H9 (cell line): ENCODE results near the gene BIK. TPM values are rescaled to one million over a fixed set of nuclear protein-coding genes. Genes with fewer than 3 reads are reported as not detected.

Experiments used
- DNase-seq: peaks from one replicate; pipeline ENCODE4 v3.0.0-alpha.2; 2017
- H2AFZ ChIP-seq: one replicate; pipeline ENCODE4 v1.6.1; 2013; ENCODE audit warnings: mild to moderate bottlenecking, low read length, control low read depth, moderate library complexity
- H2AK5ac ChIP-seq: 2 replicates; pipeline ENCODE4 v1.6.1; 2013; ENCODE audit warnings: low read length, control low read depth, mixed read lengths; ENCODE audit not compliant: insufficient read length
- H2BK120ac ChIP-seq: one replicate; pipeline ENCODE4 v1.6.1; 2013; ENCODE audit warnings: low read depth, mild to moderate bottlenecking, low read length, control low read depth, inconsistent platforms; ENCODE audit not compliant: poor library complexity, severe bottlenecking
- H2BK12ac ChIP-seq: 2 replicates; pipeline ENCODE4 v1.6.1; 2013; ENCODE audit warnings: low read length, control low read depth, mixed read lengths, low read depth; ENCODE audit not compliant: insufficient read length
- H2BK15ac ChIP-seq: 2 replicates; pipeline ENCODE4 v1.6.1; 2013; ENCODE audit warnings: low read depth, low read length, control low read depth
- H2BK20ac ChIP-seq: one replicate; pipeline ENCODE4 v1.6.1; 2013; ENCODE audit warnings: low read depth, mild to moderate bottlenecking, low read length, control low read depth, inconsistent platforms; ENCODE audit not compliant: poor library complexity, severe bottlenecking
- H2BK5ac ChIP-seq: 2 replicates; pipeline ENCODE4 v1.6.1; 2013; ENCODE audit warnings: low read length, control low read depth, mixed read lengths; ENCODE audit not compliant: insufficient read length
- H3K14ac ChIP-seq: 2 replicates; pipeline ENCODE4 v1.6.1; 2013; ENCODE audit warnings: low read length, control low read depth; ENCODE audit not compliant: insufficient read depth
- H3K18ac ChIP-seq: 2 replicates; pipeline ENCODE4 v1.6.1; 2013; ENCODE audit warnings: low read depth, mild to moderate bottlenecking, mixed read lengths, low read length, control low read depth; ENCODE audit not compliant: insufficient read length
- H3K23ac ChIP-seq: 2 replicates; pipeline ENCODE4 v1.6.1; 2013; ENCODE audit warnings: low read length, control low read depth, mixed read lengths, low read depth; ENCODE audit not compliant: insufficient read length
- H3K23me2 ChIP-seq: 2 replicates; pipeline ENCODE4 v1.6.1; 2013; ENCODE audit warnings: low read depth, mild to moderate bottlenecking, mixed read lengths, low read length, control low read depth; ENCODE audit not compliant: insufficient read length, poor library complexity, severe bottlenecking
- H3K27ac ChIP-seq: 2 replicates; pipeline ENCODE4 v1.5.1; 2013; ENCODE audit warnings: low read length, control low read depth, mixed read lengths, low read depth; ENCODE audit not compliant: insufficient read length
- H3K27me3 ChIP-seq: 2 replicates; pipeline ENCODE4 v1.6.1; 2013; ENCODE audit warnings: low read length, control low read depth, inconsistent platforms; ENCODE audit not compliant: insufficient read depth
- H3K4ac ChIP-seq: 2 replicates; pipeline ENCODE4 v1.6.1; 2013; ENCODE audit warnings: low read depth, mild to moderate bottlenecking, control low read depth, inconsistent platforms, low read length, moderate library complexity
- H3K4me1 ChIP-seq: 2 replicates; pipeline ENCODE4 v1.6.1; 2013; ENCODE audit warnings: low read length, control low read depth, inconsistent platforms; ENCODE audit not compliant: insufficient read depth
- H3K4me2 ChIP-seq: 2 replicates; pipeline ENCODE4 v1.6.1; 2013; ENCODE audit warnings: low read length, control low read depth, mixed read lengths; ENCODE audit not compliant: insufficient read length, insufficient read depth
- H3K56ac ChIP-seq: 2 replicates; pipeline ENCODE4 v1.6.1; 2013; ENCODE audit warnings: low read depth, mild to moderate bottlenecking, mixed read lengths, low read length, control low read depth; ENCODE audit not compliant: insufficient read length
- H3K79me1 ChIP-seq: 2 replicates; pipeline ENCODE4 v1.6.1; 2013; ENCODE audit warnings: low read depth, mild to moderate bottlenecking, moderate library complexity, low read length, control low read depth, inconsistent platforms; ENCODE audit not compliant: insufficient read depth, poor library complexity, severe bottlenecking
- H3K79me2 ChIP-seq: 2 replicates; pipeline ENCODE4 v1.6.1; 2013; ENCODE audit warnings: low read length, control low read depth, inconsistent platforms; ENCODE audit not compliant: insufficient read depth
- H3K9ac ChIP-seq: 2 replicates; pipeline ENCODE4 v1.6.1; 2013; ENCODE audit warnings: low read length, control low read depth, mixed read lengths; ENCODE audit not compliant: insufficient read length; ENCODE audit errors: extremely low read depth
- H3K9me3 ChIP-seq: one replicate; pipeline ENCODE4 v1.6.1; 2013; ENCODE audit warnings: low read depth, low read length, inconsistent platforms; ENCODE audit not compliant: control insufficient read depth
- H3T11ph ChIP-seq: one replicate; pipeline ENCODE4 v1.6.1; 2013; ENCODE audit warnings: mild to moderate bottlenecking, low read length, control low read depth, inconsistent platforms
- H4K20me1 ChIP-seq: one replicate; pipeline ENCODE4 v1.6.1; 2013; ENCODE audit not compliant: control insufficient read depth, insufficient read length, insufficient read depth
- H4K5ac ChIP-seq: 2 replicates; pipeline ENCODE4 v1.6.1; 2013; ENCODE audit warnings: low read depth, mild to moderate bottlenecking, mixed read lengths, low read length, control low read depth; ENCODE audit not compliant: insufficient read length
- H4K8ac ChIP-seq: replicated peaks from 2 replicates; pipeline ENCODE4 v1.6.1; 2013; ENCODE audit warnings: low read length, control low read depth, mixed read lengths, low read depth; ENCODE audit not compliant: insufficient read length
- H4K91ac ChIP-seq: 2 replicates; pipeline ENCODE4 v1.6.1; 2013; ENCODE audit warnings: low read depth, mild to moderate bottlenecking, moderate library complexity, mixed read lengths, low read length, control low read depth; ENCODE audit not compliant: insufficient read length
- H3K27ac Mint-ChIP-seq, 3 experiments: 2 replicates in 2 of 3; 3 replicates in 1 of 3; pipeline ENCODE4 v1.8.0; 2020 to 2021; ENCODE audit warnings: mixed read lengths in 3 of 3, mild to moderate bottlenecking in 1 of 3, moderate library complexity in 1 of 3
- H3K27me3 Mint-ChIP-seq: 2 replicates; pipeline ENCODE4 v1.8.0; 2021; ENCODE audit warnings: low read depth, mild to moderate bottlenecking, moderate library complexity, mixed read lengths
- H3K36me3 Mint-ChIP-seq, 3 experiments: 2 replicates in 2 of 3; 3 replicates in 1 of 3; pipeline ENCODE4 v1.8.0; 2020 to 2021; ENCODE audit warnings: low read depth in 3 of 3, mixed read lengths in 3 of 3; ENCODE audit not compliant: insufficient read depth in 1 of 3
- H3K4me1 Mint-ChIP-seq, 2 experiments: 2 replicates each; pipeline ENCODE4 v1.8.0; 2020; ENCODE audit warnings: mixed read lengths in 2 of 2
- H3K4me3 Mint-ChIP-seq, 2 experiments: 2 replicates in 1 of 2; 3 replicates in 1 of 2; pipeline ENCODE4 v1.8.0; 2020 to 2021; ENCODE audit warnings: mild to moderate bottlenecking in 2 of 2, mixed read lengths in 2 of 2, moderate library complexity in 1 of 2
- H3K9me3 Mint-ChIP-seq, 2 experiments: 2 replicates in 1 of 2; 3 replicates in 1 of 2; pipeline ENCODE4 v1.8.0; 2020; ENCODE audit warnings: mild to moderate bottlenecking in 2 of 2, mixed read lengths in 2 of 2, moderate library complexity in 1 of 2
- WGBS: extraction: QIAGEN DNeasy Blood & Tissue Kit; methylation state at CpG from one replicate; pipeline ENCODE4 v1.1.7; 2013; ENCODE audit warnings: missing lambda C conversion rate, low lambda C conversion rate, mixed read lengths; ENCODE audit not compliant: insufficient read length; ENCODE audit errors: extremely low coverage; 5-methylcytosine and 5-hydroxymethylcytosine counted together
- total RNA-seq: library from RNA; stranded (reverse); gene quantifications from 2 replicates; pipeline ENCODE4 v1.2.1, GENCODE V29; 2021
- TF ChIP-seq, protein P1 (sequence below): fragments of 200-600 bp; sonication (generic); conservative IDR thresholded peaks from 3 replicates; pipeline ENCODE4 v1.8.0; 2021; ENCODE audit warnings: antibody characterized with exemption, mild to moderate bottlenecking

The BIK gene
- total RNA-seq, 1 experiment from 2014 or later, result 8.3 TPM

DNA sequence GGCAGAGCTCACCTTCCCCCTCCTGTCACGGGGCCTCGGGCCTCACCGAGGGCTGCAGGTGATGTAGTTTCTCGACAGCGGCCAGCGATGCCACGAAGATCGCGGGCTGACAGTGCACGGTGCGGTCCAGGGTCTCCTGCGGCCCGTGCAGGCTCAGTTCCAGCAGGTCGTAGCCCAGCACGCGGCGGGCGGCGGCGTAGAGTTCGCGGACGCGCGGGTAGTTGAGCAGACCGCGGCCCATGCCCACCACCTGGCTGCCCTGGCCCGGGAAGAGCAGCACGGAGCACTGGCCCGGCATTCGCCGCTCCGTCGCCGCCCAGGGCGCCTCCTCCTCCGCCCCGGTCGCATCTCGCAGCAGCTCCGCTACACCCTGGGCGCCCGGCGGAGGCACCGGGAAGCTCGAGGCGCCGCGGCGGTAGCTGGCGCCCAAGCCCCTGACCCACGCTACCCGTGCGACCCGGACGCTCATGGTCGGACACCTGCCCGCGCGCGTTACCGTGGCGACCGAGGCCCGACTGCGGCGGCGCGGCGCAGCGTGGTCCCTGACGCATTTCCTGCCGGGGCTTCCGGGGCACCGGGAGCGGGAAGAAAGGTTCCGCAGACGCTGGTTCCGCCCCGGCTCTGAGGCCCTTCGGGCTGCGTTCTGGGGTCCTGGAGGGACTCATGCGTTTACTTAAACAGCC, 32.5 kb downstream of the BIK start, which contains the start of gene MCAT:
MCAT (minus strand) TSS at position 519 of the 683 bp plus-strand sequence; CDS start at position 469, 50 bp downstream.
- H2AK5ac ChIP-seq, result no peak within 1 kb of the TSS
- H3K4me1 Mint-ChIP-seq, result peaks cover 0 to 9% of the 10 kb centered on the region in 2 experiments; a peak in 2 of 4 replicates
- peak within 1 kb of the TSS; percentile 31 to 91 (median 72); a peak in 4 of 7 replicates for H3K27ac Mint-ChIP-seq
- no peak within 1 kb of the TSS for H3K56ac ChIP-seq
- no peaks in the 10 kb centered on the region for H3K79me2 ChIP-seq
- no peaks in the 10 kb centered on the region for H4K20me1 ChIP-seq
- H4K5ac ChIP-seq, result no peak within 1 kb of the TSS
- no peaks in the 10 kb centered on the region for H3K9me3 Mint-ChIP-seq
- H3K36me3 Mint-ChIP-seq, result peaks cover 12 to 30% (median 27%) of the 10 kb centered on the region in 3 experiments; a peak in 6 of 7 replicates
- H3K4ac ChIP-seq, result no peak within 1 kb of the TSS
- no peak within 1 kb of the TSS for H2BK20ac ChIP-seq
- no peak within 1 kb of the TSS for H2BK120ac ChIP-seq
- DNase-seq, result peak; percentile 75
- H2BK15ac ChIP-seq, result no peak within 1 kb of the TSS
- TF ChIP-seq, protein P1, sequence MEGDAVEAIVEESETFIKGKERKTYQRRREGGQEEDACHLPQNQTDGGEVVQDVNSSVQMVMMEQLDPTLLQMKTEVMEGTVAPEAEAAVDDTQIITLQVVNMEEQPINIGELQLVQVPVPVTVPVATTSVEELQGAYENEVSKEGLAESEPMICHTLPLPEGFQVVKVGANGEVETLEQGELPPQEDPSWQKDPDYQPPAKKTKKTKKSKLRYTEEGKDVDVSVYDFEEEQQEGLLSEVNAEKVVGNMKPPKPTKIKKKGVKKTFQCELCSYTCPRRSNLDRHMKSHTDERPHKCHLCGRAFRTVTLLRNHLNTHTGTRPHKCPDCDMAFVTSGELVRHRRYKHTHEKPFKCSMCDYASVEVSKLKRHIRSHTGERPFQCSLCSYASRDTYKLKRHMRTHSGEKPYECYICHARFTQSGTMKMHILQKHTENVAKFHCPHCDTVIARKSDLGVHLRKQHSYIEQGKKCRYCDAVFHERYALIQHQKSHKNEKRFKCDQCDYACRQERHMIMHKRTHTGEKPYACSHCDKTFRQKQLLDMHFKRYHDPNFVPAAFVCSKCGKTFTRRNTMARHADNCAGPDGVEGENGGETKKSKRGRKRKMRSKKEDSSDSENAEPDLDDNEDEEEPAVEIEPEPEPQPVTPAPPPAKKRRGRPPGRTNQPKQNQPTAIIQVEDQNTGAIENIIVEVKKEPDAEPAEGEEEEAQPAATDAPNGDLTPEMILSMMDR, result no peak
- H3K23me2 ChIP-seq, result peaks cover 3% of the 10 kb centered on the region
- no peaks in the 10 kb centered on the region for H3K4me1 ChIP-seq
- H3K4me3 Mint-ChIP-seq, result peak within 1 kb of the TSS; percentile 87 to 92
- no peak within 1 kb of the TSS for H3K23ac ChIP-seq
- no peak within 1 kb of the TSS for H3K27ac ChIP-seq
- no peak within 1 kb of the TSS for H3T11ph ChIP-seq
- no peak within 1 kb of the TSS for H2BK5ac ChIP-seq
- H3K14ac ChIP-seq, result peak within 1 kb of the TSS; percentile 58
- peaks cover 6% of the 10 kb centered on the region for H3K27me3 Mint-ChIP-seq
- H4K8ac ChIP-seq, result no peak within 1 kb of the TSS
- peak within 1 kb of the TSS; percentile 68 for H3K4me2 ChIP-seq
- H3K27me3 ChIP-seq, result no peaks in the 10 kb centered on the region
- WGBS, result no CpG with 5 or more reads among the region's 83 CpGs
- H3K9ac ChIP-seq, result peak within 1 kb of the TSS; percentile 39
- no peak within 1 kb of the TSS for H2BK12ac ChIP-seq
- H2AFZ ChIP-seq, result no peak within 1 kb of the TSS
- no peaks in the 10 kb centered on the region for H3K9me3 ChIP-seq
- H3K18ac ChIP-seq, result peak within 1 kb of the TSS; percentile 72
- no peaks in the 10 kb centered on the region for H3K79me1 ChIP-seq
- no peak within 1 kb of the TSS for H4K91ac ChIP-seq
